Stimulated activated CD8-positive, alpha-beta memory T cell treated with anti-CD3 and anti-CD28 coated beads, Interleukin-7, amount 100 ng/mL, for 1 hour (primary cell): ENCODE results near the gene LYST.
"Not testable (repeated sequence)": the region's sequence is repeated elsewhere in the genome, so short reads cannot be mapped to it uniquely, and the experiment has no call there.

Source experiments
- DNase-seq, 2 donors: peaks; one replicate each; pipeline ENCODE4 v3.0.0-alpha.2; 2020; ENCODE audit warnings: low read depth in 2 of 2

The LYST gene

DNA sequence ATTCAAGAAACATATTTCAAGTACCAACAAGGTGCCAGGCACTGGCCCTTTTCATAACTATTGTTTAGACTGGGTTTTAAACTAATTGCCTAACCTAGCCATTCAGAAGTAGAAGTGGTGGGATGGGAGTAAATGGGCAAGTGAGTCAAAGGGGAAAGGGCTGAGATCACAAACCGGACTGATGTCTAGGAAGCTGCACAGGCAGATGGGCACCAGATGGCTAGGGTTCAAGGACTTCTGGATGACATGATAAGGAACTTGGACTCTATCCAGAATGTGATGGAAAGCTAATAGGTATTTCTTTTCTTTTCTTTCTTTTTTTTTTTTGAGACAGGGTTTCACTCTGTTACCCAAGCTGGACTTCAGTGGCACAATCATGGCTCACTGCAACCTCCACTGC lies 46.6 kb downstream of the LYST start:
- no peak for DNase-seq

DNA sequence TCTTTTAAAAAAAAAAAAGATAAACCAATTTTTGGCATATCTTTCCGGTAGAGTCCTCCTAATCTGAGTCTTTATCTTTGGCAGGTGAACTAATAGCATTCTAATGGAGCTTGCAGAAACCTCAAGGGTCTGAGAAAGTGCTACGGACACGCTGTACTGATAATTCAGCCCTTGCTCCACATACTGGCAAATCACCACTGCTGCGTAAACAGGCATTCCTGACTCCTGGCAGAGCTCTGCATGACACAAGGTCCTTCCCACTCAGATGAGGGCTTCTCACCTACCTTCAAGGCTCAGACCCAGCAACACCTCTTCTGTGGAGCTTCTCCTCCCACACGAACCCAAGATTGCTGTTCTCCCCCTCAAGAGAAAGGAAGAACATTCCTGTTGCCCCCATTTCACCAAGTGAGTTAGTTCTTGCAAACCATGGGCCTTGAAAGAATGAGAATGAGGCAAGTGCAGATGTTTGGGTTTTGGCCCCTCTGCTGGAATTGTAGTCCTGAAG lies 48.0 kb downstream of the LYST start:
- no peak for DNase-seq

DNA sequence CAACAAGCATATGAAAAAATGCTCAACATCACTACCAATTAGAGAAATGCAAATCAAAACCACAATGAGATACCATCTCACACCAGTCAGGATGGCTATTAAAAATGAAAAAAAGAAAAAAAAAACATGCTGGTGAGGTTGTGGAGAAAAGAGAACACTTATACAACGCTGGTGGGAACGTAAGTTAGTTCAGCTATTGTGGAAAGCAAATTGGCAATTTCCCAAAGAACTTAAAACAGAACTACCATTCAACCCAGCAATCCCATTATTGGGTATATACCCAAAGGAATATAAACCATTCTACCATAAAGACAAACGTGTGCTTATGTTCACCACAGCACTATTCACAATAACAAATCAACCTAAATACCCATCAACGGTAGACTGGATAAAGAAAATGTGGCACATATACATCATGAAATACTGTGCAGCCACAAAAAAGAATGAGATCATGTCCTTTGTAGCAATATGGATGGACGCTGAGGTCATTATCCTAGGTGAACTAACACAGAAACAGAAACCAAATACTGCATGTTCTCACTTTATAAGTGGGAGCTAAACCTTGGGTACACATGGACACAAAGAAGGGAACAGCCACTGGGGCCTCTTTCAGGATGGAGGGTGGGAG lies 49.5 kb downstream of the LYST start:
- DNase-seq, result no peak

DNA sequence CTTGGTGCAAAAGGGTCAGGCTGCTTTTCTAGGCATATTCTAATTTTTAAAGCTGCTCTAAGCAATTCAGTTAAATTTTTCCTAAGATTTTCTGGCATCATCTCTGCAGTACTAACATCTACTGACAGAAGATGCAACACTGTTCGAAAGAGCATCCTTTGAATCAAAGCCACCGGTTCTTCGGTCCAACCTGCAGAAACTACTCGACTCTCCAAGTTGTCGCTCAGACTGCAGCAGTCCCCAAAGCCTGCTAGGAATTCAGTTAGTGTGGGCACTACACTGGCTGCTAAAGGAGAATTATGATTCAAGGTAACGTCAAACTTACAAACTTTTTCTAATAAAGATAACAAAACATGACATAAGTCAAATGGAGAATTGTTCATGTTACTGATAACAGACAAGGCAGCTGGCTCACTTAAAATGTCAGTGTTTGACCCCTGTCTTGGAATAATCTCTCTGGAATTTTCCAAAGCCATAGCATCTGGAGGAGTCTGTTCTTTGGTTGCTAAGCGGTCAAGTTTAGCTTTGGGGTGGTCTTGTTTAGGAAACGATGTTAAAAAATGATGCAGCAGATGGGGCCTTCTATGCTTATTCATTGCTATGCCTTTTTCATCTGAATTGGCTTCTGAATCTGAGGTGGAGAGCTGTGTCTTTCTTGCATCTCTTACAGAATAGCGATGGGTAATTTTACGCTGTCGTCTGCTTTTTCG lies 56.9 kb downstream of the LYST start:
- DNase-seq, result no peak

DNA sequence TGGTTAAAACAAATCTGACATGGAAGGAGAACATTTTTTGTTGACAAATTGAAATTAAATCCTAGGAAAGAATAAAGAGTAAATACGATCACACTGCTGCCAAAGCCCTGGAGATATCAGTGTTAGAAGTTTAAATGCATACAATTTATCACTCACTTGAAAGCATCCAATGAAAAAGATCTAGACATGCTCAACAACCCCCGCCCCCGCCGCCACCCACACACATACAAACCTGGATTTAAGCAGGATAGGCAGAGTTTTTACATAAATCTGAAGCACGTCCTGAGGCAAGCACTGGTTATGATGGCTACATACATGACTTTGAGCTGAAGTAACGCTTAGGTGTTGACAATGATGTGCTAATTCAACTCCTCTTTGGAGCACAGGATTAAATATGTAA lies 58.5 kb downstream of the LYST start:
- no peak for DNase-seq

DNA sequence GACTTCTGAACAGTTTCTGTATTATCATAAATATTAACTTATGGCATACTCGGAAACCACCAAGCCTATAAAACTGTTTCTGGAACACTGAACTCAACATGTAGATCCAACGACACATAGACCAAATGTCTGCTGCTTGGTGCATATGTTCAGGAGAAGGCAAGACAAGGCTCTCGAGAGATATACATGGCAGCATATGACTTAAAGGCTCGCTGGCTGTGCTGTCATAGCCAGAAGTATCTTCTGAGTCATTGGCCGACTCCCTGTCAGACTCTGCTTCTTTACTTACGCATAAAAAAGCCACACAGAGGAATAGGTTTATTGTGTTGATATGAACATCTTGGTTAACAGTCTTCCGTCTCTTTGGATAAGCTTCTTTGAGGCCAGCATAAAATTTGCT lies 60.6 kb downstream of the LYST start:
- DNase-seq, result no peak

DNA sequence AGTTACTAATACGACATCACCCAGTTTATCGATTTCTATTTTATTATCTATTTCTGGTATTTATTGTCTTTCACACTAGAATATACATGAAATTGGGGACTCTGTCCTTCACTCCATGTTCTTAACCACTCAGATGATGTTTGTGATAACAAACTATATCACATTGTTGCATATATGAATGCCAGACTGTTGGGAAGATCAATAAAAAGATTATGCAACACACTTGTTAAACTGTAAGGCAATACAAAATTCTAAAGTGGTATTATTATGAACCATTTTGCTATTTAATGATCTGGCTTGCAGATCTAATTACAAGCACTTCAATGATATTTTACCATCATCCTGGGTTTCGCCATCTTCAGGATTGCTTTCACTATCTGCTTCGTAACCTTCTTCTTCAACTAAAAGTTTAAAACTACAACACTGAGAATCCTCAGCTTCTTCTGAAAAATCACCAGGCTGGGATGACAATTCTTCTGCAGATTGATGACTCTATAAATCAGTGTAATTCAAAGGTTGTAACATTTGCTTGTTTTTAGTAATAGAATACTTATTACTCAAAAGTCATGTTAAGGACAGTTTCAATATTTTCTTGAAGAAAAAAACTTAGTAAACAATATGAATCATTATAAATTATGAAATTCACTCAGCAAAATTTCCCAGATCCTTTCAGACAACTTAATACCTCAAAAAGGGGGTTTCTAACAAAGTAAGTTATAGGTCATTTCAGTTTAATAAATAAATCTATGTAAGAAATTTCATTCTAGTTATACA lies 63.9 kb downstream of the LYST start:
- no peak for DNase-seq

DNA sequence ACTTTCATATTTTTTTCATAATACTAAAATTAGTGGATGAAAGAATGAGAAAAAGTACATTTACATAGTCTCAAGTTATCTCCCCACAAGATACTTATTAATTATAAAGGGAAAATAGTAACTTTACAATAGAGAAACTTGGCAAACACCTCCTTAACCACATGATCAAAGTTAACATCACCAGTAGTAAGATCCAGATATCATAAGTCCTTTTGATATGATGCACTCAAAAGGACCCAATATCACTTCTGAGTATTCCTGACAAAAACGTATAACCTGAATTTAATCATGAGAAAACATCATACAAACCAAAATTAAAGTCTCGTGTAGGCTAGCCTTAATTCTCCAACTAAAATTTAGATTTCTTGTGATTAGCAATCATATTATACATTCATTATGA lies 67.4 kb downstream of the LYST start:
- no peak for DNase-seq

DNA sequence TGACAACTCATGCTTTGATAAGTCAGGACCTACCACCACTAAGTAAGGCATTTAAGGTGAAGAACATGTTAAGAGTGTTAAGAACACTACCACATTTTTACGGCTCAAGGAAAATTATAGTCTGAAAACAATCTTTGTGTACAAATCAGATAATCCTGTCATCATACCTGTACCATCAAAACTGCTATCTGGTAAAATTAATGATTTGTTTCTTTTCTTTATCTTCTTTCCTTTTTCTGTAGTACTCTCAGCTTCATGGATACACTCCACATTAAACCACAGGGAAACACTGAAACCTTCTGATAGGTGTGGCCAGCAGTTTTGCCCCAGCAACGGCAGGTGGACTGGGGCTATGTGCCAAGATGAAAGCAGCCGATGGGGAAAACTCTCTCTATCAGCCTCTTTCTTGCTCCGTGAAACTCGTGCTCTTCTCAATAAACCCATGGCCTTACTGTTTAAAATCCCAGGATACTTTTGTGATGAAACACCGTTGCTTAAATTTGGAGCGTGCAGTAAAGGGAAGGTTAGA lies 75.1 kb downstream of the LYST start:
- no peak for DNase-seq

DNA sequence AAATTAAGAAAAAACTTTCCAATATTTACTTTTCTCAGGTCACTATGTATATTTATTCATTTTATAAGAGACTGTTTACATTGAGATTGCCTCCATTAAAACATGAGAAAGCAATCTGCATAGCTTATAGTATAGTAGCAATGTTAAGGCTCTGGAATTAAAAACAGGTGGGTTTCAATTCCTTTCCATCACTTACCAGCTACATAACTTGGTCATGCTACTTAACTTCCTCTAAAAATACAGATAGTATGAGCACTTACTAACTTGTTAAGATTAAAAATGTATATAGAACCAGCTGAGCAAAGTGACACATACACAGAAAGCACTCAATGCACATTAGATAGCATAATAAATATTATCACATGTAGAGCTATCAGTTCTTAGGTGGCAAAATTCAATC lies 76.6 kb downstream of the LYST start:
- no peak for DNase-seq

DNA sequence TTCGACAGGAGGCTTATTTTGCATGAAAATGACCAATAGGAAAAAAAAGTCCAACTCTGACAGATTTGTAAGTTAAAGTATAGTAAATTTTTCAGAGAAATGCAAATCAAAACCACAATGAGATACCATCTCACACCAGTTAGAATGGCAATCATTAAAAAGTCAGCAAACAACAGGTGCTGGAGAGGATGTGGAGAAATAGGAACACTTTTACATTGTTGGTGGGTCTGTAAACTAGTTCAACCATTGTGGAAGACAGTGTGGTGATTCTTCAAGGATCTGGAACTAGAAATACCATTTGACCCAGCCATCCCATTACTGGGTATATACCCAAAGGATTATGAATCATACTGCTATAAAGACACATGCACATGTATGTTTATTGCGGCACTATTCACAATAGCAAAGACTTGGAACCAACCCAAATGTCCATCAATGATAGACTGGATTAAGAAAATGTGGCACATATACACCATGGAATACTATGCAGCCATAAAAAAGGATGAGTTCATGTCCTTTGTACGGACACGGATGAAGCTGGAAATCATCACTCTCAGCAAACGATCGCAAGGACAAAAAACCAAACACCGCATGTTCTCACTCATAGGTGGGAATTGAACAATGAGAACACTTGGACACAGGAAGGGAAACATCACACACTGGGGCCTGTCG lies 80.3 kb downstream of the LYST start:
- not testable (repeated sequence) for DNase-seq

DNA sequence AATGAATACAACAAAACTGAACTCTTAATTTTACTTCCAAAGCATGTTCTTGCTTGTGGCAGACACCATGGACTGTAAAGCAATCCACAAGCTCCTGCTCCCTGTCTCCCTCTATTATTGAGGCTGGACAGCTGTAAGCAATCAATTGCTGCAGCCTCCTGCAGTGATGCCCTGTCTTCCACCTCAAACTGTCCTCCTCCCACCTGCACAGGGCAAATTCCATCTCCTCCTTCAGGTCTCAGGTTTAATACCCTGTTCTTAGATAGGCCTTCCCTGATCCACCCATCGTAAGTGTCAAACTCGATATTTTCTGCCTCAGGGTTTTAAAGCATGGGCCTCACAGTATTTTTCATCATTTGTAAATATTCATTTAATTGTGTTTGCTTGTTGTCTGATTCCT lies 81.8 kb downstream of the LYST start:
- DNase-seq, result no peak

DNA sequence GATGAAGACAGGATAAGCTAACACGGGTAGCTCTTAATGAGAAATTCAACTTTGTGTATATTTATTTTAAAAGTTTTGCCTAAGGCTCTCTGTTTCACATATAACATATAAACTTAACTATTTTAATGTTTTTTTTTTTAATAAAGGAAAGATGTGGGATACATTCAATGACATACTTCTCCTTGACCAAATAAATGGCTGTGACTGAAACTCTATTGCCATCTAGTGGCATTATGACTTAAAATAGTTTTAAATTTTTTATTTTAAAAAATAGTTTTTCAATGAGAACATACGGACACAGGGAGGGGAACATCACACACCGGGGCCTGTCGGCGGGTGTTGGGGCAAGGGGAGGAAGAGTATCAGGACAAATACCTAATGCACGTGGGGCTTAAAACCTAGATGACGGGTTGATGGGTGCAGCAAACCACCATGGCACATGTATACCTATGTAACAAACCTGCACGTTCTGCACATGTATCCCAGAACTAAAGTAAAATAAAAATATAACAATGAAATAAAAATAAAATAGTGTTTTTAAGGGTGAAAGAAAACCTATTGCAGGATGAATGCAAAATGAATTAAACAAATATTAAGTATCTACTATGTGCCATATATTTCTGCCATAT lies 83.4 kb downstream of the LYST start:
- no peak for DNase-seq

DNA sequence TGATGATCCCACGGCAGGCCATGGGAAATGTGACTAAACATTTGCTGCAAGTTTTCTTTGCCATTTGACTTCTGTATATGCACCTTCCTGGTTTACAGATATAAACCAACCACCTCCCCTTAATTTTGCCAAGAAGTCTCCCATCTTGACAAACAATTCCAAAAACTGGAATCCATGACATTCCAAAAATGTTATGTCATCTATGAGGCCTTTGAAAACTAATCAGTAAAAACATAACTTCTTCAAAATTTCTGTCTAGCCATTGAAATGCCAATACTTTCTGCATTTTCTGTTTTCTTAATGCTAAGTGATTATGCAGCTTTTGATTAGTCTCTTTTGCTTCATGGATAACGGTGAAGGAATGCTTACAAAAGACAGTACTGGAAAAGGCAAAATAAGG lies 84.1 kb downstream of the LYST start:
- DNase-seq, result no peak

DNA sequence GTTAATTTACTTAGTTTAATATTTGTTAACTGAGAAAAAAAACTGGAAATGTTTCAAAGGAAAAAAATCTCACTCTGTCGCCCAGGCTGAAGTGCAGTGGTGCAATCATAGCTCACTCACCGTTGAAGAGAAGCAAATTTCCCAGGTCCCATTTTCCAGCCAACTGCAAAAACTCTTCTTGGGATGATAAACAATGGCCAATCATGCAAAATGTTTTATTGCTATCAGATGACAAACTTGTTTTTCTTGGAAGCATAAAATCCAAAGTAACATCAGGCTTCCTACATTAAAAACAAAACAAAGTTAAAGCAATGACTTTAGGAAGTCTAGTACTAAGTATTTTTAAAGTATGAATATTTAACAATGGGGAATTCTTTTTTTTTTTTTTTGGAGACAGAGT lies 84.9 kb downstream of the LYST start:
- no peak for DNase-seq

DNA sequence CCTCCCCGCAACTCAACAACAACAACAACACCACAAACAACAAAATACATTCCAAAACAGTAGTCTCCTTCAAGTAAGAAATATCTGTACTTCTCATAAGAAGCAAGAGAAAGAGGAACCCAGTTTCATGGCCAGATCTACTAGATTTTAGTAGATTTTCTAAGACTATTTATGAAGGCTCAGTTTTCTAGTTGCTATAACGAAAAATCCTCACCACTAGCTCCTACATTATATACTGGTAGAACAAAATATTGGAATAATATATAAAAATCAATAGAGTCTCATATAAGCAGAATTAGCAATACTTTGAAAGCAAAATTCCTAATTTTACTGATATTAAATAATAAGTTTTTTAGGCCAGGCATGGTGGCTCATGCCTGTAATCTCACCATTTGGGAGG lies 86.9 kb downstream of the LYST start:
- no peak for DNase-seq

DNA sequence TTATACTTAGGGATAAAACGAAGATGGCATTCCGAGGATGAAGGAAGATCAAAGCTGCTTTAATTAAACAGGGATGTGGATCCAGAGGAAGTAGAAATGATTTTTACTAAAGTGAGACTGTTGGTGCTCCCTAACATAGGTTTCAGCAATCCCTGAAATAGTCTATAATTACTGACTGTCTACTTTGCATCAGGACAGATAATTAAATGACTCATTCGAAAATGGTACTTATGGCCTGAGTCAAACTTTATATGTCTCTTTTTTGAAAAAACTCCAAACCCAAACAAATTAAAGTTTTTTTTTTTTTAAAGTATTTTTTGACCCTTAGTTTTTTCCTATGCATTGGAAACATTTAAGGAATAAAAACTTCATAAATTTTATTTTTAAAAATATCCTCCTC lies 90.3 kb downstream of the LYST start:
- DNase-seq, result no peak

DNA sequence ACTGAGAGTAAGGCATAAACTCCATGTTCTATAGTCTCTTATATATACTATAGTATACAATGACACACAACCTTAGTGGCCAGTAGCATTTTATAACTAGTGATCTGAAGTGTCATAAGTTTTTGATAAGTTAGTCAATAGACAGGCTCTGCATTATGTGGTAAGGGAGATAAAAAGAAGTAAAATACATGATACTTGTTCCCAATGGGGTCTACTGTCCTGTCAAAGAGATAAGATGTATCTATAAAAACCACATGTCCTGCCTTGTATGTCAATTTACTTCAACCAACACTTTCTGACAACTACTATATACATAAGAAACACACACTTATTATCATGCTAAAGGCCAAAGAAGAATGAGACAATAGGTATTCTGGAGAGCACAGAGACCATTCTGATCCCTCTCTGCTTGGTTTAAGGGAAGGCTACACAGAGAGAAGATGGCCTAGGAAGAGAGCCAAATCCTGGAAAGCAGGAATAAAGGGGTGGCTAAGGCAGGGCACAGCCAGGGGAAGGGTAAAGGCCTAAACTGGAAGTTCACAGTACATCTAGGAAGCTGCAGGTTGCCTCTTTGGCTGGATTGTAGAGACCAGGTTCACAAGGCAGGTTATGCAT lies 91.4 kb downstream of the LYST start:
- DNase-seq, result no peak

DNA sequence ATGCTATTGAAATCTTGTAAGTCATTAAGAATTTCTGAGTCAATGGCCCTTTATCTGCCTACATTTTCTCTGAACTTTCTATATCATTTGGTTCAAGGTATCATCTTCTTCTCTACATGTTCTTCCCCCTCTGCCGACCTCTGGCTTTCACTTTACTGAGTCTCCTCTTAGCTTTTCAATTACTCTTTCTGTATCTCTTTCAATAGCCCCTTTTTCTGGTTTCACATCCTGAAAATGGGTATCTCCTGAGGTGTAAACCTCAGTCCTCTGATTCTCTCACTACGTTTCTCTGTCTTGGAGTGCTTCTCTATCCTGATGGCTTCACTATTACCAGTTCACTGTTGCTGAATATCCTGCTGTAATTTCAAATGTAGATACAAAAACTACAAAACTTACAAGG lies 98.9 kb downstream of the LYST start:
- DNase-seq, result no peak

DNA sequence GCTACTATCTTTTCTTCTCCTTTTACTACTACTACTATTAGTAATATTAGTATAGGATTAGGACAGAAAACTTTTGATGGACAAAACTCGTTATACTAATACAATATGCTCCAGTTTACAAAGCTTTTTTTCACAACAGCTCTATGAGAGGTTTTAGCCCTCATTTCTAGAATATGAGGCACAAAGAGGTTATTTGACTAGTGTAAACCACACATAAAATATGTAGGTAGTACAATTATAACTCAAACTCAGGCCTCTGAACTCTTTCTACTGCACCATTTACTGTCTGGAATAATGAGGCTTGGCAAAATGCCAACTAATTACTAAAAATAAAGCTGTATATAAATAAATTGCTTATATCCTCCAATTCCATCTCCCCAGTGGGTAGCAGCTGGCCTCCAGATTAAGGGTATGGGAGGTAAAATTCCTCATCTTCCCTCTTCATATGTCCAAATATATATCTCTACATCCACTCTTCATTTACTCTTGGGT lies 99.9 kb downstream of the LYST start:
- DNase-seq, result no peak

DNA sequence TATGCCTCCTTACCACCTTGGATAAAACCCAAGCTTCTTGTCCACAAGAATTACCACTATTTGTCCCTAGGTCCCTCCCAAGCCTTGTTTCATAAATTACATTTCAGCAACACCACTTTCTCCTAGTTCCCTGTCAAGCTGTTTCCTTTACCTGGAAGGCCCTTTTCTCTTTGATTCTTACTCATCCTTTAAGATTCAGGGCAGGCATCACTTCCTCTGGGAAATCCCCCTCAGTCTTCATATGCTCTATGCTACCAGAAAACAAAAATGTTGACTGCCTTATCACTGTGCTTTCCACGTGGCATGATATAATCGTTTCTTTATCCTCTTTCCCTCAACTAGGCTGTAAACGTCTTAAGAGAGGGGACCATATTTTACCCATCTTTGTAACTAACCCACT lies 102.7 kb downstream of the LYST start:
- no peak for DNase-seq
